HepG2 (cell line): ENCODE measurements around the gene AKAP7. TPM values are rescaled to one million over a fixed set of nuclear protein-coding genes. Genes with fewer than 3 reads are reported as not detected.

Experiments
- ATAC-seq: fragments of 200-7000 bp; cut with Tn5 transposase; 3 replicates; pipeline ENCODE4 v1.9.1; 2020; ENCODE audit warnings: mild to moderate bottlenecking, moderate library complexity
- BruUV-seq: library from RNA; stranded (reverse); fragments of 400-500 nt; replicated peaks from 2 replicates; lab custom pipeline; 2021; lab: Mats Ljungman, UMichigan
- CTCF ChIA-PET: fragments of 300-600 bp; formaldehyde crosslinking; extraction: SDS; loops from one replicate; lab custom pipeline; 2021; ENCODE audit warnings: low total read pairs, inconsistent platforms, low intra/inter-chr PET ratio; lab: Yijun Ruan, JAX
- POLR2A ChIA-PET: fragments of 350-600 bp; sonication (Branson Sonifier 250); formaldehyde crosslinking; loops from one replicate; lab custom pipeline; 2020; ENCODE audit warnings: antibody characterized with exemption, inconsistent platforms; lab: Yijun Ruan, JAX
- DNase-seq: peaks from one replicate; pipeline ENCODE4 v3.0.0-alpha.2; 2015; ENCODE audit warnings: low spot score
- FAIRE-seq: peaks from 3 replicates; lab custom pipeline; 2011; peaks lifted over from hg19 to GRCh38; lab: Jason Lieb, UNC
- H2AFZ ChIP-seq: one replicate; pipeline ENCODE4 v1.6.1; 2011; ENCODE audit warnings: low read length, inconsistent platforms
- H3K27ac ChIP-seq: fragments of 300-600 bp; 3 replicates; pipeline ENCODE4 v1.8.0; 2011; ENCODE audit warnings: mixed run types, mild to moderate bottlenecking, mixed read lengths, low read length, inconsistent platforms; ENCODE audit not compliant: insufficient read depth; ENCODE audit errors: extremely low read length
- H3K27me3 ChIP-seq, 2 experiments: fragments of 200-600 bp in 1 of 2; 2 replicates in 1 of 2; 3 replicates in 1 of 2; pipeline versions ENCODE4 v1.6.0 to v1.8.0; 2011; ENCODE audit warnings: low read length in 2 of 2, mild to moderate bottlenecking in 2 of 2, moderate library complexity in 2 of 2, inconsistent platforms in 1 of 2; ENCODE audit not compliant: insufficient read depth in 2 of 2, control insufficient read depth in 1 of 2
- H3K36me3 ChIP-seq, 2 experiments: fragments of 200-600 bp in 1 of 2; replicated peaks in 1 of 2; 2 replicates in 1 of 2; 3 replicates in 1 of 2; pipeline versions ENCODE4 v1.5.1 to v1.8.0; 2011; ENCODE audit warnings: low read length in 2 of 2, inconsistent platforms in 1 of 2; ENCODE audit not compliant: insufficient read depth in 2 of 2, control insufficient read depth in 1 of 2
- H3K4me1 ChIP-seq: 2 replicates; pipeline ENCODE4 v1.5.1; 2012; ENCODE audit warnings: low read length, inconsistent platforms; ENCODE audit not compliant: insufficient read depth
- H3K4me2 ChIP-seq: 2 replicates; pipeline ENCODE4 v1.6.0; 2011; ENCODE audit warnings: low read depth, low read length, inconsistent platforms
- H3K4me3 ChIP-seq, 3 experiments: fragments of 200-600 bp in 1 of 3; sonication (generic), shearing (Covaris generic) in 1 of 3; replicated peaks in 1 of 3; 2 replicates each; pipeline ENCODE4 v1.5.1; 2011 to 2016; ENCODE audit warnings: low read length in 3 of 3, inconsistent platforms in 2 of 3, low read depth in 2 of 3, mild to moderate bottlenecking in 2 of 3, control low read depth in 1 of 3, mixed read lengths in 1 of 3; ENCODE audit not compliant: insufficient read depth in 1 of 3
- H3K79me2 ChIP-seq: one replicate; pipeline ENCODE4 v1.6.1; 2011; ENCODE audit warnings: low read length, inconsistent platforms; ENCODE audit not compliant: insufficient read depth
- H3K9ac ChIP-seq: 2 replicates; pipeline ENCODE4 v1.6.0; 2011; ENCODE audit warnings: mild to moderate bottlenecking, low read depth, low read length, inconsistent platforms; ENCODE audit not compliant: insufficient read depth
- H3K9me3 ChIP-seq: 2 replicates; pipeline ENCODE4 v1.5.1; 2012; ENCODE audit warnings: mild to moderate bottlenecking, low read length
- H4K20me1 ChIP-seq: 2 replicates; pipeline ENCODE4 v1.6.0; 2011; ENCODE audit warnings: inconsistent platforms, mild to moderate bottlenecking, low read length, moderate library complexity; ENCODE audit not compliant: insufficient read depth
- HINFP ChIP-seq: sonication (generic); formaldehyde crosslinking; IDR thresholded peaks from 2 replicates; pipeline ENCODE4 v1.4.0; 2020; ENCODE audit warnings: low read depth, mild to moderate bottlenecking, missing genetic modification reagents
- HNRNPK ChIP-seq: fragments of 200-400 bp; formaldehyde crosslinking; IDR thresholded peaks from 2 replicates; pipeline ENCODE4 v1.6.1; 2018; ENCODE audit warnings: low read length, low read depth, moderate library complexity, mild to moderate bottlenecking; ENCODE audit not compliant: poor library complexity, severe bottlenecking
- JDP2 ChIP-seq: sonication (generic); formaldehyde crosslinking; IDR thresholded peaks from 2 replicates; pipeline ENCODE4 v1.8.1; 2022; ENCODE audit warnings: missing genetic modification reagents, borderline replicate concordance
- JUNB ChIP-seq: sonication (generic); formaldehyde crosslinking; IDR thresholded peaks from 2 replicates; pipeline ENCODE4 v1.8.0; 2022; ENCODE audit warnings: missing genetic modification reagents, mild to moderate bottlenecking, borderline replicate concordance
- KLF11 ChIP-seq: IDR thresholded peaks from 2 replicates; pipeline ENCODE4 v1.6.1; 2016; ENCODE audit warnings: missing compliant biosample characterization
- NFE2L2 ChIP-seq: fragments of 150-350 bp; IDR thresholded peaks from 2 replicates; pipeline ENCODE4 v1.6.1; 2014; ENCODE audit warnings: low read length
- RARA ChIP-seq: IDR thresholded peaks from 2 replicates; pipeline ENCODE4 v1.6.1; 2016; ENCODE audit warnings: missing genetic modification reagents, missing compliant biosample characterization
- RFX3 ChIP-seq: IDR thresholded peaks from 2 replicates; pipeline ENCODE4 v1.6.1; 2016; ENCODE audit warnings: missing biosample characterization, missing genetic modification reagents
- SATB2 ChIP-seq: sonication (generic); formaldehyde crosslinking; IDR thresholded peaks from 2 replicates; pipeline ENCODE4 v1.5.0; 2020; ENCODE audit warnings: missing genetic modification reagents
- SSRP1 ChIP-seq: IDR thresholded peaks from 2 replicates; pipeline ENCODE4 v1.6.1; 2016; ENCODE audit warnings: control low read depth
- U2AF1 ChIP-seq: fragments of 200-400 bp; formaldehyde crosslinking; optimal IDR thresholded peaks from 2 replicates; pipeline ENCODE3; 2017; ENCODE audit warnings: mild to moderate bottlenecking, low read depth, low read length
- ZNF549 ChIP-seq: sonication (generic); formaldehyde crosslinking; IDR thresholded peaks from 2 replicates; pipeline ENCODE4 v1.5.0; 2020; ENCODE audit warnings: missing genetic modification reagents
- ZNF607 ChIP-seq: sonication (generic); formaldehyde crosslinking; IDR thresholded peaks from 2 replicates; pipeline ENCODE4 v1.5.1; 2020; ENCODE audit warnings: missing genetic modification reagents, mild to moderate bottlenecking, borderline replicate concordance
- ZNF615 ChIP-seq: sonication (generic); formaldehyde crosslinking; IDR thresholded peaks from 2 replicates; pipeline ENCODE4 v1.5.0; 2020; ENCODE audit warnings: mild to moderate bottlenecking, missing genetic modification reagents, borderline replicate concordance
- ZNF781 ChIP-seq: sonication (generic); formaldehyde crosslinking; IDR thresholded peaks from 2 replicates; pipeline ENCODE4 v1.5.1; 2020; ENCODE audit warnings: borderline replicate concordance, mild to moderate bottlenecking, missing genetic modification reagents; ENCODE audit errors: not compliant biosample characterization
- ZNF879 ChIP-seq: sonication (generic); formaldehyde crosslinking; IDR thresholded peaks from 2 replicates; pipeline ENCODE4 v1.8.1; 2023; ENCODE audit warnings: missing genetic modification reagents
- ZSCAN9 ChIP-seq: IDR thresholded peaks from 2 replicates; pipeline ENCODE4 v1.6.1; 2016; ENCODE audit warnings: borderline replicate concordance
- WGBS: methylation state at CpG from one replicate; pipeline ENCODE4 v1.1.6; 2017; ENCODE audit warnings: low lambda C conversion rate; 5-methylcytosine and 5-hydroxymethylcytosine counted together
- in situ Hi-C: cut with HindIII; loops from 2 replicates; pipeline ENCODE4 v1.10.0; 2017; ENCODE audit warnings: low pct_unique_long_range_greater_than_20kb; ENCODE audit not compliant: extremely low pct_ligation_motif_present
- intact Hi-C: fragments of 100-400 bp; cut with micrococcal nuclease; formaldehyde crosslinking; loops from one replicate; pipeline ENCODE4 v1.10.0; 2022; ENCODE audit not compliant: unreplicated experiment
- polyA plus RNA-seq, 8 experiments: library from polyadenylated mRNA; depleted of rRNA in 3 of 8; stranded (reverse) in 7 of 8; unstranded in 1 of 8; fragments of >200 nt; fragmentation: Illumina TruSeq in 4 of 8; extraction: Trizol in 4 of 8; gene quantifications; 2 replicates each; pipeline versions ENCODE4 v1.2.1 to v1.2.3, GENCODE V29; 2011 to 2016; ENCODE audit warnings: low read depth in 4 of 8, missing spikeins in 1 of 8, mixed read lengths in 1 of 8; ENCODE audit not compliant: insufficient read depth in 1 of 8
- total RNA-seq, 5 experiments: library from RNA; depleted of rRNA; stranded (reverse); fragments of >200 nt; fragmentation: Illumina TruSeq; extraction: Trizol; gene quantifications; 2 replicates each; pipeline ENCODE4 v1.2.3, GENCODE V29; 2016; ENCODE audit warnings: low read depth in 1 of 5
- TF ChIP-seq, protein P1 (sequence below): sonication (generic); formaldehyde crosslinking; IDR thresholded peaks from 2 replicates; pipeline ENCODE4 v1.5.0; 2020; ENCODE audit warnings: missing genetic modification reagents, mild to moderate bottlenecking, borderline replicate concordance

The AKAP7 gene
- total and polyA plus RNA-seq, 2 of the 13 experiments (the other 11 are each of a cell fraction or from before 2014, with no cell fraction given) = 3.6 to 11.7 TPM

DNA sequence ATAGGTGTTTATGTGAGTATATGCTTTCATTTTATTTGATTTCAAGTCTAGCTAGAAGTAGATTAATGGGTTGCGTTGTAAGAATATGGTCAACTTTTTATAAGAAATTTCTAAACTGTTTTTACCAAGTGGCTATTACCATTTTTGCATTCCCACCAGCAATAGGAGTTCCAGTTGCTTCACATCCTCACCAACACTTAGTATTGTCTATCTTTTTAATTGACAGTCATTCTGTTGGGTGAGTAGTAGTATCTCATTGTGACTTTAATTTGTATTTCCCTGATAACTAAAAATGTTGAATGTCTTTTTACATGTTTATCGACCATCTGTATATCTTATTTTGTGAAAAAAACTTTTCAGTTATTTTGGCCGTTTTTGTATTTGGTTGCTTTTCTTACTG, 135.3 kb downstream of the AKAP7 start (continued):
- no peak for TF ChIP-seq NFE2L2
- TF ChIP-seq, all 625 proteins: peak for 0

GRCh38 chr6:131275273-131275672, 140.0 kb downstream of the AKAP7 start:
- ATAC-seq (no peak), DNase-seq (no peak), FAIRE-seq (no peak)
- Histone ChIP-seq H3K4me1 (no peaks in the 10 kb centered on the region), H3K9me3 (no peaks in the 10 kb centered on the region), H3K4me3 (no peak overlapping the region), H3K9ac (no peak overlapping the region), H3K4me2 (no peak overlapping the region), H3K79me2 (no peaks in the 10 kb centered on the region), H3K27me3 (no peaks in the 10 kb centered on the region), H4K20me1 (no peaks in the 10 kb centered on the region), H3K27ac (no peak overlapping the region), H2AFZ (no peak overlapping the region), H3K36me3 (no peaks in the 10 kb centered on the region)
- in situ Hi-C loops (no loop called here), intact Hi-C loops (no loop called here)
- BruUV-seq = no TSS peak
- TF ChIP-seq U2AF1 (no peak), ZNF607 (CRISPR knock-in tag) (no peak), ZNF615 (CRISPR knock-in tag) (no peak), HINFP (CRISPR knock-in tag) (no peak), ZNF781 (CRISPR knock-in tag) (no peak), JUNB (CRISPR knock-in tag) (no peak), HNRNPK (no peak), KLF11 (CRISPR knock-in tag) (no peak), JDP2 (CRISPR knock-in tag) (no peak), SSRP1 (CRISPR knock-in tag) (no peak), RARA (no peak), ZNF879 (CRISPR knock-in tag) (no peak), RFX3 (no peak), ZNF549 (CRISPR knock-in tag) (no peak), ZSCAN9 (CRISPR knock-in tag) (no peak), SATB2 (CRISPR knock-in tag) (no peak)
- TF ChIP-seq, protein P1, sequence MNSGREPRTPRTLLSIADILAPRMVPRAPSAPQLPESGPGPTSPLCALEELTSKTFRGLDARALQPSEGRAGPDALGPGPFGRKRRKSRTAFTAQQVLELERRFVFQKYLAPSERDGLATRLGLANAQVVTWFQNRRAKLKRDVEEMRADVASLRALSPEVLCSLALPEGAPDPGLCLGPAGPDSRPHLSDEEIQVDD (CRISPR knock-in tag) = no peak
- CTCF ChIA-PET = no interaction called here
- WGBS = 98% methylated on average over 4 of the region's 4 CpGs
- POLR2A ChIA-PET = no interaction called here
